H1 (cell line): ENCODE measurements around the gene C2orf72. TPM values are rescaled to one million over a fixed set of nuclear protein-coding genes. Genes with fewer than 3 reads are reported as not detected.

Experiments used
- CTCF ChIP-seq, 3 experiments: IDR thresholded peaks; 1 replicate in 2 of 3; 2 replicates in 1 of 3; pipeline versions ENCODE4 v1.5.1 to v1.6.1; 2011; ENCODE audit warnings: low read length in 3 of 3, mild to moderate bottlenecking in 3 of 3, inconsistent platforms in 2 of 3, low read depth in 1 of 3, moderate library complexity in 1 of 3; ENCODE audit not compliant: insufficient read depth in 1 of 3; ENCODE audit errors: control extremely low read depth in 1 of 3
- TEAD4 ChIP-seq: IDR thresholded peaks from 2 replicates; pipeline ENCODE4 v1.6.1; 2012; ENCODE audit warnings: low read depth, low read length, inconsistent platforms, mixed read lengths
- polyA plus RNA-seq, 7 experiments: library from polyadenylated mRNA; depleted of rRNA in 3 of 7; stranded (reverse) in 5 of 7; unstranded in 2 of 7; fragments of >200 nt in 5 of 7; fragments of 200-250 nt in 2 of 7; gene quantifications; 1 replicate in 5 of 7; 2 replicates in 1 of 7; 4 replicates in 1 of 7; pipeline versions ENCODE4 v1.2.1 to v1.2.3, GENCODE V29; 2011 to 2013; ENCODE audit warnings: missing spikeins in 2 of 7, mixed read lengths in 2 of 7
- total RNA-seq: library from RNA; stranded (reverse); fragmentation: NEBNext Ultra II Directional; extraction: Animal tissue kit (Norgen Biotek cat#: 25700); gene quantifications from 2 replicates; pipeline ENCODE4 v1.2.1, GENCODE V29; 2021

Gene C2orf72
- total and polyA plus RNA-seq, 2 of the 8 experiments (the other 6 are each of a cell fraction or from before 2014, with no cell fraction given), result 1.1 to 1.7 TPM

GRCh38 chr2:231000211-231000904, 37.0 kb upstream of the C2orf72 start (continued):
- TF ChIP-seq TEAD4 (peak; percentile 84), CTCF (IDR thresholded peaks at IDR 0.05; ENCODE audit: control extremely low read depth in 1 of 3, insufficient read depth in 1 of 3, low read depth in 1 of 3, low read length in 3 of 3) (peak; percentile 67 to 80 (median 69))
